HG03439 (cell line): ENCODE results near the gene SCGB3A1.

Source experiments
- ATAC-seq: cut with Tn5 transposase; IDR thresholded peaks from one replicate; pipeline ENCODE4 v1.9.1; 2021; ENCODE audit warnings: mild to moderate bottlenecking, moderate library complexity; ENCODE audit not compliant: unreplicated experiment

The SCGB3A1 gene

DNA sequence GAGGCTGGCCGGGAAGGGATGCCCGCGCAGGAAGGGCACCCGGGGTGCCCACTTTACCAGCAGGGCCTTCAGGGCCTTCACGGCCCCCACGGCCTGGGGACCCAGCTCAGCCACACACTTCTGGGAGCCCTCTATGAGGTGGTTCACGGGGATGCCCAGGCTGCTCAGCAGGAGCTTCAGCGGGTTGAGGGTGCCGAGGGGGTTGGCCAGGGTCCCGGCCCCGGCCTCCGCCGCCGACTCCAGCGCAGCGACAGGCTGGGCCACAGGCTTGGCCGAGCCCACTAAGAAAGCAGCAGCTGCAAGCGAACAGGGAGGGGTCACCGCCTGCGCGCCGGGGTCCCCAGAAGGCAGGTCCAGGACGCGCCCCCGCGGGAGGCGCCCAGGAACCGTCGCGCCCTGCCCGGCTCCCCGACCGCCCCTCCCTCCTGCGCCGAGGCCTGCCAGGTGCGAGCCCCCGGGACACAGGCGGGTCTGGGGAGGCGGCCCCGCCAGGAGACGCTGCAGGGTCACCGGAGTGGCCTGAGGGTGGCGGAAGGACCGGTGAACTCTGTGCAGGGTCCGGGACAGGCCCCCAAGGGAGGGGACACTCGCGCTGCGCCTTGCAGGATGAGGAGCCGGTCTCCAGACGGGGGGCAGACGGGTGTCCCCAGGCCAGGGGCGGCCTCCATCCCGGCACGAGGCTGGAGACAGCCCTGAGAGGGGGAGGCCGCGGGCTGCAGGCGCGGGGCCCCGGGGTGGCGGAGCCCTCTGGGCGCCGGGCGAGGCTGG lies 572 bp downstream of the SCGB3A1 start:
- no peak for ATAC-seq

DNA sequence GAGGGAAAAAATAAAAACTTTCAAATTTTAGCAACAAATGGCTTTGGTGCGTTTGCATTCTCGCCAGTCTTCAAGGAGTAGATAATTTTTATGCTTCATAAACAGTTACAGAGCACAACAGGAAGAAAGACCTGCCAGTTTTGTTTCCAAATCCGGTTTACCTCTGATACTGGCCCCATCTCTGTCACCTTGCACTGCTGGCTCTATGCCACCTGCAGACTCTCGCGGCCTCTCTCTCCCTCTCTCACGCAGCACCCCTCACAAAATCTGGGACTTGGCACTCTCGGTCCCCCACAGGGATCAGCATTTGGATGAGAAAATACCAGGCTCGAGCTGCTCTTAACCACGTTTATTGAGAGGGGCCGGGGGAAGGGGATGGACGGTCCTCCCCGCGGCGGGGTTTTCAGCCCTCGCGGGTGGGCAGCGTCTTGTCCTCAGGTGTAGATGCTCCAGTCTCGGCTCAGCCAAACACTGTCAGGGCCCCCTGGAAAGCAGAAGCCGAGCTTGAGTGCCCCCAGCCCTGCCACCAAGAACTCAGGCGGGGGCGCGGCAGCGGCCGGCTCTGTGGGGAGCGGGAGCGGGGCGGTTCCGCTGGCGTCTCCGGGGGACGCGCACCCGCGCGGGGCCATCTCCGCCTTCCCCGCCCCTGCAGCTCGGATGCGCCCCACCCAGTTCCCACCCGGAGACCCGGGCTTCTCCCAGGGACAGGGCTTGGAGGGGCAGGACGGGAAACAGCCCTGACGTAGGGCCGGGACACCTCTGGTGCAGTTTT lies 1.3 kb downstream of the SCGB3A1 start:
- no peak for ATAC-seq

DNA sequence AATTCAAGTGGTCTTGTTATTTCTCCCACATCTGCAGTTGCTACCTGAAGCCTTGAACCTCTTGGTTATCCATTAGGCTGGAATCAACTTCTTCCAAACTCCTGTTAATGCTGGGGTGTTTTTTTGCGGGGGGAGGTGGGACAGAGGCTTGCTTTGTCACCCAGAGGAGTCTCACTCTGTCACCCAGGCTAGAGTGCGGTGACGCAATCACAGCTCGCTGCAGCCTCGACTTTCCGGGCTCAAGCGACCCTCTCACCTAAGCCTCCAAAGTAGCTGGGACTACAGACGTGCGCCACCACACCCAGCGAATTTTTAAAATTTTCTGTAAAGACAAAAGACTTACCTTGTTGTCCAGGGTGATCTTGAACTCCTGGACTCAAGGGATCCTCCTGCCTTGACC lies 4.4 kb downstream of the SCGB3A1 start:
- no peak for ATAC-seq

DNA sequence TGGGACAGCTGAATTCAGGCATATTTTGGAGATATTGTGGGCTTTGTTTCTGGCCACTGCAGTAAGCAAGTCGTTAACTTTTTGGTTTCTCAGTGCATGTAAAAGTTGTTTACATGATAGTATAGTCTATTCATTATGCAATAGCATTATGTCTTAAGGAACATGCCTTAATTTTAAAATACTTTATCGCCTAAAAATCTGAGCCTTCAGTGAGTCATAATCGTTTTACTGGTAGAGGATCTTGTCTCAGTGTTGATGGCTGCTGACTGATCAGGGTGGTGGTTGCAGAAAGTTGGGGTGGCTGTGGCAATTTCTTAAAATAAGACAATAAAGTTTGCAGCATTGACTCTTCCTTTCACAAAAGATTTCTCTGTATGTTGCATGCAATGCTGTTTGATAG lies 5.1 kb downstream of the SCGB3A1 start:
- no peak for ATAC-seq

DNA sequence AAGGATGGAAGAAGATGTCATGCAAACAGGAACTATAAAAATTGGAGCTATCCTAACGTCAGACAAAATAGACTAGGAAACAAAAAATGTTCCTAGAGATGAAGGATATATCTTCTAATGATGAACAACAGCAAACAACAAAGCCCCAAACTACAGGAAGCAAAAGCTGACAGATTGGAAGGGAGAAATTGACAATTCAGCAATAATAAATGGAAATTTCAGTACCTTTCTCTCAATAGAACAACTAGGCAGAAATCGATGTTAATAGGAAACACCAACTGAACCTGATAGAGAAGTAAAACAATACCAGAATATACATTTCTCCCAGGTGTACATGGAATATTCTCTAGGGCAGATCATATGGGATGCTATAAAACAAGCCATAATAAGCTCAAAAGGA lies 7.6 kb downstream of the SCGB3A1 start:
- ATAC-seq = no peak

DNA sequence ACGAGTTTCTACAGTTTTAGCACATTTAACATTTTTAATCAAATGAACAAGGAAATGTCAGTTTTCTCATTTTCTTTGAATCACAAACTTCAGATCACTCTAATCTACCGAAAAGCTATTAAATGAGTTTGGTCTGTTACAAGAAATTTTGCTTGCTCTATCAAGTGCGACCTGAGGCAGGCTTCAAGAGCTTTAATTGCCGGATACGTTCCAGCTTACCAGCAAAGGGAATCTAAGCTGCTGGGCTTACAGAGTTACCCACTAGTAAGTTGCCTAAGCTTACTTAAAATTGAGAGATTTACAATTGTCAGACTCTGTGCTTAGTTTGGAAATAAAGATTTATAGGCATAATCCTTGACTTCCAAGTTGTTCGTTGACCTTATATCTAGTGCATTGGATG lies 10.6 kb downstream of the SCGB3A1 start:
- ATAC-seq = no peak

DNA sequence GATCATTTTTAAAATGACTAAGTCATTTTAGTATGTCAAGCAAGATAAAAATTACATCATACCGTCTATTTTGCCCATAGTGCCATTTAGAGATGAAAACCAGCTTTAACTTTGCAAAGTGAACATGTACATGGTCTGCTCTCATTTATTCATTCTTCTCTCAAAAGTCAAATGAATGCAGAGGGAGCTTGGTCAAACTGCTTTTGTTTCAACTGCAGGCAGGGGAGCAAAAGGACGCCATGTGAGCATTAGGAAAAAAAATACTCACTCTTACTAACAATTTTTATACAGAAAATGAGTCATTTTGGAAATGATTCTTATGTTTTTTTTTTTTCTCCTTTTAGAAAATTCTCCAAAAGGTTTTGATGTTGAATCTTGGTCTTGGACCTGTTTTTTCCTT lies 15.7 kb downstream of the SCGB3A1 start:
- no peak for ATAC-seq

DNA sequence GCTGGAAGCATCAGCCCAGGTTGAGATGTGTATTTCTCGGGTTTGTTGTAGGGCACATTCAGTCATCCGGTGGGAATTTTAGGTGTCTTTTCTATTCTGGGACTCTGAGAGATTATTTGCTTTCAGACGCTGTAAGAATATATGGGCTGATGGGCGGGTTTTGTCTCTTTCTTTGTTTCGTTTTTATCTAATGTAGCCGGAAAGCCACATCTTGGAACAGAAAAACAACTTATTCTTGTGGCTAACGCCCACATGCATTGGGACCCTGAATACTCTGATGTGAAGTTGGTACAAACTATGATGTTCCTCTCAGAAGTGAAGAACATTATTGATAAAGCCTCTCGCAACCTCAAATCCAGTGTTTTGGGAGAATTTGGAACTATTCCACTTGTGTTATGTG lies 22.4 kb downstream of the SCGB3A1 start:
- ATAC-seq = no peak

DNA sequence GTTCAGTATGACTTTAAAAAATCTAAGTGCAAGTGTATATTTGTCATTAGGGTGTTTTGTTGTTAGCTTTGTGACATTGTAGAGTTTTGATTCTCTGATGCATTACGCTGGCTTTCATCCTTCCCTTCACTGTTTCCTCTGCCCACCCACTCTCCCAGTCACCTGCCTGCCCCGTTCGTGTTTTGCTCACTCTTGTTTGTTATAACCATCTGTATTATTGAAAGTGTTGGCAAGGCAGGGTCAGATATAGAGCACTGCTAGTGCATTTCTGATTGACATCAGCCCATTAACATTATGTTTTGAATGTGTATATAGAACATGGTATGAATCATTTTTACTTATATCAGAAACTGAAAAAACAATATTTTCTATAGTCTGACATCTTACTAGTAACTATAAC lies 27.3 kb downstream of the SCGB3A1 start:
- ATAC-seq = no peak

DNA sequence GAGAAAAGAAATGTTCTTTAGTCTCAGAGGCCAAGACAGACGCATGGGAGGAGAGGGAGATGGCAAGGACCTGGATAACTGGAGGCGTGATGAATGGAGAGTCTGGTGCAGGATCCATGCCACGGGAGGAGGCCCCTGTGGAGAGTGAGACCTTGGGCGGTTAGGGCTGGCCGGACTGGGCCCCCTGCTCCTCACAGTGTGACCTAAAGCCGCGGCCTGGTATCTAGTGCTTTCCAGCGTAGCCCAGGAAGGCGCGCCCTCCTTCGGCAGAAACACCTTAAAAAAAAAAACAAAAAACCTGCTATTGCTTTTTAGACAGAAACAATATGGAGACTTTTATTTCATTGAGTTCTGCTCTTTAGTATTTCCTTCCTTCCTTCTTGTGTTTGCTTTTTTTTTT lies 33.1 kb downstream of the SCGB3A1 start:
- no peak for ATAC-seq

DNA sequence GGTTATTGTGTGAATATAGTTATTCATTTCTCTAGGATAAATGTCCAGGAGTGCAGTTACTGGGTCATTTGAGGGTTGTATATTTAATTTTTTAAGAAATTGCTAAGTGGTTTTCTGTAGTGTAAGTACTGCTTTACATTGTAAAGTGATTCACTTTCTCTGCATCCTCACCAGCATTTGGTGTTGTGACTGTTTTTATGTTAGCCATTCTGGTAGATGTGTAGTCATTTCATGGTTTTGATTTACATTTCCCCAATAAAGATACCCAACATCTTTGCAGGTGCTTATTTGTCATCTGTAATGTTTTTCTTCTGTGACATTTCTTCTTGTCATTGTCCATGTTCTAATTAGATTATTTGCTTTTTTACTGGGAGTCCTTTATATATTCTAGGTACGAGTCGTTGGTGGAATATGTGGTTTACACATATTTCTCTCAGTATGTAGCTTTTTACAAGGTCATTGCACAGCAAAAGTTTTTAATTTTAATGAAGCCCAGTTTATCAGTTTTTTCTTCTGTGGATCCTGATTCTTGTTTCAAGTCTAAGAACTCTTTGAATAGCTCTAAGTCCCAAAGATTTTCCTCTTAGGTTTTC lies 34.0 kb downstream of the SCGB3A1 start:
- ATAC-seq = no peak

DNA sequence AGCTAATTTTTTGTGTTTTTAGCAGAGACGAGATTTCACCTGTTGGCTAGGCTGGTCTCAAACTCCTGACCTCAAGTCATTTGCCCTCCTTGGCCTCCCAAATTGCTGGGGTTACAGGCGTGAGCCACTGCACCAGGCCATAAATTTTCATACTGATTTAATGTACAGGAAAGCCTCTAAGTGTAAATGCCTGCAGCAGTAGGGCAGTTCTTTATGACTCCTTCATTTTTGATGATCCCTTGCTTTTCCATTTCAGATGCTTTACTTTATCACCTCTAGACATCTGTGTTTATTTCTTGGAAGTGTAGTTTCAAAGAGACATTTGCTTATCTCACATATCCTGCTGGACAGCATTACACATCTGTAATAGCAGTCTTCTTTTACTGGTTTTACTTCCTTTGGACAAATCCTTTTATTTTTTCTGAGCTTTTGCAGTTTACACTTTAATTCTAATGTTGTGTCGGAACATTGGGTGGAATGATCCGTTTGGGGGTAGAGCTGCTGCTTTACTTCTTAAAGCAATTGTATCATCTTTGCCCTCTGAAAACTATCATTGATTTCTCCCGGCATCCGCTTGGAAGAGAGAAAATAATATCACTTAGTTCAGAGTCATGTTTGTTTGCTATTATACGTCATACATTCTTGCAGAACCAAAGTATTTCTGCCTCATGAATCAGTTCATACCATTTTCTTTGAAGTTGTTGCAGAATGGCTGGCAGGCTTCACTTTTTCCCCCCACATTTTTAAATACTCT lies 36.0 kb downstream of the SCGB3A1 start:
- ATAC-seq = no peak

DNA sequence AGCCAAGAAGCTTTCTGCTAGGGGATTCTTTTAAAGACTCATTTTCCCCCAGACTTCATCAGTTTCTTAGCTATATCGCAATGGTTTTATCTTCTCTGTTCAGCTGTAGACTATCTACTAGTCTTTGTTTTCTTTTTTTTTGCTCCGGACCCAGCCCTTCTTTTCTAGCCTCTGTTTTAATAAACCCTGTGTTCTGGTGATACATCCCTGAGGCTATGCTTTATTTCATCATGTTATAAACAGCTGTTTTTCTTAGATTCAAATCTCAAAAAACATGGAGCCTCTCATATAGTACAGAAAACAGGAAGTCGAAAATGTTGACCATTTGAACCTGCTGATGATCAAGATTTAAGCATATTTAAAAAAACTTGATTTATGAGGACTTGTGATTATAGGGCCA lies 37.8 kb downstream of the SCGB3A1 start:
- no peak for ATAC-seq

DNA sequence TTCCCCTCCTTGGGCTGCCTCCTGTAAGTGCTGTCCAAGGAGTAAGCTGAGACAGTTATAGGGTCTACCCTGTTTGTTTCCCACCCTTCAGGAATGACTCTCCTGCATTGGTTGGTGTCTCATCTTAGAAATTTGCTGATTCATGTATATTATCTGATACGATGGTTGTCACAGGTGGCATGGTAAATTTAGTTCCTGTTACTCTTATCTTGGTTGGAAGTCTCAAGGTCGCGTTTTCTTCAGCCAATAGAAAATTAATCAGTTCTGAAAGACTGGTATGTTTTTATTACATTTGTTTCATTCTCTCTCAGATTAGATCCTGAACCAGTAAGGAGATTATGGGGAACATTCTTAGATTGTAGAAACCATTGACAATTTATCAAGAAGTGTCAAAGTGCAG lies 42.7 kb downstream of the SCGB3A1 start:
- ATAC-seq = no peak

DNA sequence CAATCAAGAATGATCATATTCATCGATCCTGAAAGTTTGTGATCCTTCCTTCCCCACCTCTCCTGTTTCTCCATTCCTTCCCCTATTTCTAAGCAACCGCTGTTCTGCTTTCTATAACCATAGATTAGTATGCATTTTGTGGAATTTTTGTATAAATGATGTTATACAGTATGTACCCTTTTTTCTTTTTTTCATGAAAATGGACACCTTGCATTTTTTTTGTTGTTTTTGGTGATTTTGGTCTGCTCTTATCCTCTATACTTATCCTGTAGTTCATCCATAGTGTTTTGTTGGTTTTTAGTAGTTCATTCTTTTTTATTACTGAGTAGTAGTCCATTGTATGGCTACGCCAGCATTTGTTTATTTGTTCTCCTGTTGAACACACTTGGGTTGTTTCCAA lies 46.1 kb downstream of the SCGB3A1 start:
- no peak for ATAC-seq

DNA sequence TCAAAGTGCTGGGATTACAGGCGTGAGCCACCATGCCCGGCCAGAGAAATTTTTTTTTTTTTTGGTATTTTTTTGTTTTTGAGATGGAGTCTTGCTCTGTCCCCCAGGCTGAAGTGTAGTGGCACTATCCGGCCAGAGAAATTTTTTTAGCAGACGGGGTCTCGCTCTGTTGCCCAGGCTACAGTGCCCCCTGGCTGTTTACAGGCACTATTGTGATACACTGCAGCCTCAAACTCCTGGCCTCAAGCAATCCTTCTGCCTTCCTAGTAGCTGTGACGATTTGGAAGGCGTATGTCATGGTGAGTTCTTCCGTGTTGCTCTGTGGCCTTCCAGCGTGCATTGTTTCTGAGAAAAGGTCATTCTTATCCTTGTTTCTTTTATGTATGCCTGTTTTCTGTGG lies 49.6 kb downstream of the SCGB3A1 start:
- no peak for ATAC-seq
